ENCODE measurements around the gene GNLY.
"Not testable (repeated sequence)": the region's sequence is repeated elsewhere in the genome, so short reads cannot be mapped to it uniquely, and the experiment has no call there.

The GNLY gene

DNA sequence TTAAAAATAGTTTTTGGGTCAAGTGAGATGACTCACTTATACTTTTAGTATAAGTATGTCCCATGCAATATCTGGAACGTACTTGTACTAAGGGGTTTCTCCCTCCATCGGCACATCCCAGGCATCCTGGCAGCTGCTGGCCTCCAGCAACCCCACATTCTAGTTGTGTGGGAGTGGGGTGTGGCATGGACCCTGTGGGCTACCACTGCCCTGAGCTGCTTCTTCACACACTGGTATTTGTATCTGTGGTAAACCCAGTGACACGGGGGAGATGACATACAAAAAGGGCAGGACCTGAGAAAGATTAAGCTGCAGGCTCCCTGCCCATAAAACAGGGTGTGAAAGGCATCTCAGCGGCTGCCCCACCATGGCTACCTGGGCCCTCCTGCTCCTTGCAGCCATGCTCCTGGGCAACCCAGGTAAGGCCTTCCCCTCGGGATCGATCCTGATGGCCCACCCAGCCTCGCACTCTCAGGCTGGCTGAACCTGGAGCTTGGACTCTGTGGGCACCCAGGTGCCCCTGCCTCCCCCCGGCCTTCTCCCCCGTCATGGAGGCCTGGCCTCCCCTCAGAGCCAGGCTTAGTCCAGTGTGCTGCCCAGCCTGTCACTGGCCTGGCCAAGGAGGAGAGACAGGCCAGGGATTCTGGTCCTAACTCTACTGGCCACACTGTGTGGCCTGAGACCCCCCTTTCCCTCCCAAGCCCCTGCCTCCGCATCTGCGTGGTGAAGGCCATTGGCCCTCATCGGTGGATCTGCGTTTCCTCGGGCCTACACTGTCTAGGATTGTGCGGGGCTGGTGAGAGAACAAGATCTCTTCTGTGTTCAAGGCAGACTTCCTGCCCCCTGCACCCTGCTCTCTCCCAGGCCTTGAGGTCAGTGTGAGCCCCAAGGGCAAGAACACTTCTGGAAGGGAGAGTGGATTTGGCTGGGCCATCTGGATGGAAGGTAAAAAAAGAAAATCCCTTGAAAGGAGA, at the start of gene GNLY:
TSS of gene GNLY (plus strand) at position 307 of the 974 bp plus-strand sequence. CDS start at position 368, 61 bp downstream.
- DNase-seq (ENCODE audit: low spot score) = no peak

- no peak for DNase-seq (ENCODE audit: low spot score)
Measured at GRCh38 chr2:85644909-85645308, 49.2 kb upstream of the GNLY start.

GRCh38 chr2:85646166-85646565, 48.0 kb upstream of the GNLY start:
- no peak for DNase-seq (ENCODE audit: low spot score)

DNA sequence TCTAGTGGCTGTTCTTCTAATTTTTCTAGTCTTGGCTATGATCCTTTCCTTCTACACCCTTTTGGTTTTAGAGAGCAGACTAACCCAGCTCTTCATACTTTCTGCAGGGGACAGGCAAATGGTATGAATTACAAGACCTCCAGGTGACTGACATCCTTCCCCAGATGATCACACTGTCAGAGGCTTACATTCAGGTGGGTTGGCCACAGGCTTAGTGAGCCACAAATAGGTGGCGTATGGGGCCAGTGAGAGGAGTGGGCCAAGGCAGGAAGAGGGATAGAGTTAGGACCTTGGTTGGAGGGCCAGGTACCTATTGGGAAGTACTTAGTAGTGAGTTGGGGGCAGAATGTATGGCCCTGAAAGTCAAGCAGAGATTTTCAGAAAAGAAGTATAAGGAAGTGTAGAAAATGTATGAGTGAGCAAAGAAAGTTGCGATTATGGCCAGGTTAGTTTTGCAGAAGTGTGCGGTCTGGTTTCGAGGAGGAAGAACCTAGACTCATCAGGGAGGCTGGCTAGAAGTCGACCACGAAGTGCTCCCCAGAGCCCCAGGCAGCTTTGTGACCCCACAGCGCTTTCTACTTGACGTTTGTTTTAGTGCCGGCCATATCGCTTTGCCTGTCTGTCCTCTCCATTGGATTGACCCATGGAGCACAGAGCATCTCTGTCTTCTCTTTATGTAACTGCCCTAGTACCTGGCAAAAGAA, 46.2 kb upstream of the GNLY start:
- no peak for DNase-seq (ENCODE audit: low spot score)

DNA sequence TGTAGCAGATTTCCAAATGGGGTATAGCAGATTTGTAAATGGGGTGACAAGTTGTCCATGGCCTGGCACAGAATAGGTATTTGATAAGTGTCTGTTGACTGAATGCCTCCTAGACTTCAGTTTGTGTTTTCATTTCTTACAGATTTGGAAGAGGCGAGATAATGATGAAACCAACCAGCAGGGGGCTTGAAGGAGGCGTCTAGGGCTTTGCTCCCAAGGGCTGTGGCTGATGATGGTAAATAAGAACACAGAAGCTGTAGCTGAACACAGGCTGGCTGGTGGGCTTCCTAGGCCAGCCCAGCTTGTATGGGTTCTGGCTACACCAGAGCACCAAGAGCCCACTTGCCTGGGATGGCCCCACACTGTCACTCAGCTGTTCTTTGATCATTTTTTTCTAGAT, 45.5 kb upstream of the GNLY start:
- peak; percentile 75 for DNase-seq (ENCODE audit: low spot score)

DNA sequence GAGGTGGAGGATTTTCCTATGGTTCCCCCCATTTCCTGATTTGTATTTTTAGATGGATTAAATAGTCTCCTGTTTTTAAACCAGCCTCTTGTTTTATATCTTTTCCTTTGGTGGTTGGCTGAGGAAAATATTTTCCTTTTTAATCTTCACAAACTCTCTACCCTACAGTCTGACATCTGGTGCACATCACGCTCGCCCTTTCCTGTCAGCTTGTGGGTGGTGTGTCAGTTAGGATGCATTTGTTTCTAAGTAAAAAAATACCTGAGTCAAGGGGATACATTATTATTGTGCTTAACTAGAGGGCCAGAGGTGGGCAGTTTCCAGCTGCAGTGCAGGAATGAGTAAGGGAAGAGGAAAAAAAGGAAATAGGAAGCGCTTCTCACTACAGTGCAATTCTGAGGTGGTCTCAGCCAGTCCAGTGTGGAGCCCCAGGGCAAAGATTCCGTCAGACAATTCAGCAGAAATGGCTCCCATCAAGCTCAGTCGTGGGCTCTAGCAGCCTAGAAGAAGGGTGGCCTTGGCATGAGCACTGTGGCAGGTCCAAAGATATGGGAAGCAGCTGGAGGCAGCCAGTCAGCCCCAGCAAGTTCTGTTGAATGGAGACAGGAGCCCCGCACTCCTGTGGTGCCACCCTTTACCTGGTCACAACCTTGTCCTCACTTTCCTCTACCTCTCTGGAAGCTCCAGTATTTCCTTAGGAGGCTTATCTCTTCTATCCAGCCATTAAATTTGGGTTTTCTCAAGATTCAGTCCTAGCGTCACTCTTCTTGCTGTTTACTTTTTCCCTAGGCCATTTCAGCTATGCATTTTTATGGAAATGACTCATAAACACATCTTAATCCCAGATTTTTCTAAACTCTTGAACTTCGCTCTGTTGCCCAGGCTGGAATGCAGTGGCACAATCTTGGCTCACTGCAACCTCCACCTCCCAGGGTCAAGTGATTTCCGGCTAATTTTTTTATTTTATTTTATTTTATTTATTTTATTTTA, 44.7 kb upstream of the GNLY start:
- DNase-seq (ENCODE audit: low spot score) = peak; percentile 41

- DNase-seq (ENCODE audit: low spot score) = no peak
Measured at GRCh38 chr2:85650456-85650855, 43.7 kb upstream of the GNLY start.

DNA sequence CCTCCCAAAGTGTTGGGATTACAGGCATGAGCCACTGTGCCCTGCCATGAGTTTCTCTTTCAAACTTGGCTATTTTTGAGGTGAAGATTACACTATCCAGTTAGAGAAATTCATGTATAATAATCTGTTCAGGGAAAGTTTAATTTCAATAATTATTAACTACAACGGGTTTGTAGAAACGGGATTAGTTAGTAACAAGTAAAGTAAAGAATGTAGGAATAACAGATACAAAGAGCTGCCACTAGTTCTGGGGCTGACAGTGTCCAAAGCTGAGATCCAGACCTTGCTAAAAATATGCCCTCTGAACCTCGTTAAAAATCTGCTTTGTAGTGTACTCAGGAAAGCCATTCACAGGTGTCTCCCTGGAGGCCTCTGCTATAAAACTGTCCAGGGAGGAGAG, 43.1 kb upstream of the GNLY start:
- no peak for DNase-seq (ENCODE audit: low spot score)

- DNase-seq (ENCODE audit: low spot score) = no peak
Measured at GRCh38 chr2:85652056-85652455, 42.1 kb upstream of the GNLY start.

DNA sequence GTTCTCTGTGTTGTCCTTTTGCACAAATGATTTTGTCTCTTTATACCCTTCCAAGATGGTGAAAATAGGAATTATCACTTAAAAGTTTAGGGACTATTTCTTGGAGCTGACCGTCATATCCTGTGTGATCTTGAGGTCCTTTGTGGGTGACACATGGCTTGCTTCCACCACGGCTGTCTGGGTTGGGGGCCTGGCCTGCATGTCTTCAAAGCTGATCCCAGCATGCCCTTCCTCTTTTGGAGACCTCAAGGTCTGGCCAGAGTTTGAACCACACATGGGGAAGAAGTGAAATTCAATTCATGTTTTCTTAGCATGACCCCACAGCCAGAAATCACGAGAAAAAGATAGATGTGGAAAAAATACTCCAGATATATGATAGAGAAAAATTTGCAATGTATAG, 40.2 kb upstream of the GNLY start:
- no peak for DNase-seq (ENCODE audit: low spot score)

GRCh38 chr2:85655961-85656417, 38.2 kb upstream of the GNLY start:
- peak; percentile 83 for DNase-seq (ENCODE audit: low spot score)

DNA sequence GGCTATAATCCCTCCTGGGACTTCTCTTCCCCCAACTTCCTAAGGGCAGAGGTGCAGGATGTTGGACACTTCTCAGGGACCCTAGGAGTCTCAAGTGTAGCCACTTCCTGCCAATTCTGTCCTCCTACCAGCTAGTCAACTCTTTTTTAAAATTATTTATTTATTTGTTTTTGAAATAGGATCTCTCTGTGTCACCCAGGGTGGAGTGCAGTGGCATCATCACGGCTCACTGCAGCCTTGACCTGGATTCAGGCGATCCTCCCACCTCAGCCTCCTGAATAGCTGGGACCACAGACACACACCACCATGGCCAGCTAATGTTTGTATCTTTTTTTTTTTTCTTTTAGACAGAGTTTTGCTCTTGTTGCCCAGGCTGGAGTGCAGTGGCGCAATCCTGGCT, 37.7 kb upstream of the GNLY start:
- DNase-seq (ENCODE audit: low spot score) = no peak

DNA sequence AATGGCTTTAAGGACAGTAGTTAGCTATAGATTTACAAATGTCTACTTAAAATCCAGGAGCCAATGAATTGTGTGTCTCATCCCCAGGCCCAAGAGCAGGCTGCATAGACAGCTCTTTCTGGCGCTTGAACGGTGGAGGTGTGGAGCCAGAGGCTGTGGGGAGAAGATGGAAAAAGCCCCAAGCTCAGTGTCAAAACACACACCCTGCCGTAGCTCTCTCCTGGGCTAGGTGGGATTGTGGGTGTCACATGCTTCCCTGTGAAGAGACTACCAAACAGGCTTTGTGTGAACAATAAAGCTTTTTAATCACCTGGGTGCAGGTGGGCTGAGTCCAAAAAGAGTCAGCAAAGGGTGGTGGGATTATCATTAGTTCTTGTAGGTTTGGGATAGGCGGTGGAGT, 36.8 kb upstream of the GNLY start:
- DNase-seq (ENCODE audit: low spot score) = not testable (repeated sequence)

DNA sequence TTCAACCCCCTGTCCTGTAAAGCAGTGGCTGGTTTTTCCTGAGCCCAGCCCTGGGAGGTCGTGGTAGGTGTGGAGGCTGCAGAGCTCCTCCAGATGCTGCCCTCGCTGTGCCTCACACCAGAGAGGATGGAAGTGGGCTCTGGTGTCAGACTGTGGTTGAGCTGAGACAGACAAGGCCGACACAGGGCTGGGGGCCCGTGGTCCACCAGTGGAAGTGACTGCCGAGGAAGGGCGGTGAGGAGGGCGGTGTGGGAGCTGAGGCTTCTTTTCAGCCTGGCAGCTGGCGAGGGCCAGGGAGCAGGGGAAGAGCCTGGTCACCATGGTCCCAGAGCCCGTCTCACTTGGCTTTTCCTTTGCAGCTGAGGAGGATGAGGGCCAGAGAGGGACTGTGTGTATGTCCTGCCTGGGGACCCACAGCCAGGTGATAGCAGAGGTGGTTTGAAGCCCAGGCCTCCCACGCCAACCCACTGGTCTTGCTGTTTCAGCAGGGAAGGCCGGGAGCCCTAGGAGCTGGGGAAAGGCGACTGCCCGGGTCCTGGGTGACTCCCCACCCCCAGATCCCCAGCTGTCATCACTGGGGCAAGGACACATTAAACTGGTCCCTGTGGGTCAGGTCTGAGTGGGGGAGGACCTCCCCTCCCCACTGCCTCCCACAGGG, 34.7 kb upstream of the GNLY start:
- DNase-seq (ENCODE audit: low spot score) = no peak

DNA sequence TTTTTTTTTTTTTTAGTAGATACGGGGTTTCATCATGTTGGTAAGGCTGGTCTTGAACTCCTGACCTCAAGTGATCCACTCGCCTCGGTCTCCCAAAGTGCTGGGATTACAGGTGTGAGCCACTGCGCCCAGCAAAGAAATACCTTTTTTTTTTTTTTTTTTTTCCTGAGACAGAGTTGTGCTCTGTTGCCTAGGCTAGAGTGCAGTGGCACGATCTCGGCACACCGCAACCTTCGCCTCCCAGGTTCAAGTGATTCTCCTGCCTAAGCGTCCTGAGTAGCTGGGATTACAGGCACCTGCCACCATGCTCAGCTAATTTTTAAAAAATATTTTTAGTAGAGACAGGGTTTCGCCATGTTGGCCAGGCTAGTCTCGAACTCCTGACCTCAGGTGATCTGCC, 33.9 kb upstream of the GNLY start:
- not testable (repeated sequence) for DNase-seq (ENCODE audit: low spot score)

DNA sequence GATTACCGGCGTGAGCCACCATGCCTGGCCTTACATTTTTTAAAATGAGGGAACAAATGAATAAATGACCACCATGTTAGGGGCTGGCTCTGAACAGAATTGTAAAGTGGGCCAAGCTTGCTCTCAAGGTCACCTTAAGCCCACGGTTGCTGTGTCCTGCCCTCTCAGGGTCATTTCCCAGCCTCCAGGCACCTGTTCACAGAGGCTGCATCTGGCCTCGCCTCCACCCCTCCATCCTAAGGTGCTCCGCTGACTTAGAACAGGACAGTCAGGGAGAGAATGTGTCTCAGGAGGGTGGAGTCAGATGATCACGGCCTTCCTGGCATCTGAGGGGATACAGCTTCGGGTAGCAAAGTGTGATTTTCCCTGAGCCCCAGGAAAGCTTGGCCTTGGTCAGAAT, 33.4 kb upstream of the GNLY start:
- DNase-seq (ENCODE audit: low spot score) = no peak

DNA sequence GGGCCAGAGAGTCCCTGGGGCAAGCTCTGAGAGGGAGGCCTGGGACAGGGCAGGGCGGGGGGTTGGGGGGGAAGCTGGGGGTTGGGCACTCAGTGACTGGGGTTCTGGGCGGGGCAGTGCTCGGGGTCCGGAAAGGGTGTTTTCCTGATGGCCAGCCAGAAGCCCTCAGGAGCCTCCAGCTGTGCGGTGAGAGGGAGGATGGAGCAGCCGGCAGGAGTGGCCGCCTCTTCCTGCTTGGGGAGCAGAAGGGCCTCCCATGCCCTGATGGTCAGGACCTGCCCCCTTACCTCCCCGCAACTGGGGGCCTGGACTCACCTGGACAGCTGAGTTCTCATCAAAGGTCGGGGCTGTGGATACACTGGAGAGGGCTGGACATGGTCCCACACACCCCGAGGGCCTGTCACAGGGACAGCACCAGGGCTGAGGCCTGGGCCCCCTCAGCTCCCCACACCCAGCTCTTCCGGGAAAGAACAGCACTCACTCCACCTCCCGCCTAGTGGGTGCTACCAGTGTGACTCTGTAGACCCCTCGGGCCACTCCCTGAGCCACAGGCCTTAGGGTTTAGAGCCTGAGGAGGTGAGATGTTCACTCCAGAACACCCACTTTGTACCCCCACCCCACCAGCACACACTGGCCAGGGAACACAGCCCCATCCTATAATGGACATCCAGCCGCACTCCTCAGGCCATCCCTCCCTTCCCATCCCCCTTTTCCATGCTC, 32.9 kb upstream of the GNLY start:
- no peak for DNase-seq (ENCODE audit: low spot score)

- DNase-seq (ENCODE audit: low spot score) = peak; percentile 90
Measured at GRCh38 chr2:85662899-85663593, 31.1 kb upstream of the GNLY start.

DNA sequence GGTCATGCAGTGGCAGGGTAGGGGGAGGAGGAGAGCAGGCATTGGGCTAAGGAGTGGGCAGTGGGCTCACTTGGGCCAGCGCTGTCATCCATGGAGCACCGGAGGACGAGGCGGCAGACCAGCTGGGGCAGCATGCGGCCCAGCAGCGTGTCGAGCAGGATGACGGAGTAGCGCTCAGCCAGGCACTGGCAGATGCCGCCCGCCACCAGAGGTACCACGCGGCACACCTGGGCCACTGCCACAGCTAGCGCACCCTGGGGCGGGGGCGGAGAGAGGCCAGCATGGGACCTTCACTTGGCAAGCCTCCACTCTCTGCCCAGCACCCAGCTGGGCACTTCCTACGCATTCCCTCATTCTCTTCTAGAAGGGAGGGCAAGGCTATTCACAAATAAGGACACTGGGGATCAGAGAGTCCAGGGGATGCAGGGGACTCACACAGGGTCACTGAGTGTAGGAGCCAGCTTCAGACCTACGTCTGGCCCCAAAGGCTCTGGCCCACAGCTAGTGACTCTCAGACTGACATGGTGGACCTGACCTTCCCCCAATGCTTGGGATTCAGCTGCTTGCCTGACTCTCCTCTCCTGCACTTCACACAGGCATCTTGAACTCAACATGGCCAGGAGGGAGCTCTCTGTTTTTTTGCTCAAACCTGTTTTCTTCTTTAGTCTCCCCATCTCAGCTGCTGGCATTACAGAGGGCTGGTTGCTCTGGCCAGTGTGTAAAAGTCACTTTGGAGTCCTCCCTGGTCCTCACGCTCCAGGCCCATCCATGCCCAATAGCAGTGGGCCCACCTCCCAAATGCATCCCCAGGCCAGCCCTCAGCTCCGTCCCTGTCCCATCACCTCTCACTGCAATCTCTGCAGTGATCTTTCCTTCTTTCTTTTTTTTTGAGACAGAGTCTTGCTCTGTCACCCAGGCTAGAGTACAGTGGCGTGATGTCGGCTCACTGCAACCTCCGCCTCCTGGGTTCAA, 30.3 kb upstream of the GNLY start:
- DNase-seq (ENCODE audit: low spot score) = no peak

Data from AG20443 (cell line).